ENCODE measurements around the gene LAYN.

LAYN gene

GRCh38 chr11:111598559-111598958 is 58.0 kb downstream of the LAYN start:
- DNase-seq = peak; percentile 84

- no peak for DNase-seq
These were observed 61.1 kb downstream of the LAYN start for GRCh38 chr11:111601636-111601978.

- peak; percentile 99 for DNase-seq
These were observed 61.7 kb downstream of the LAYN start, which contains the start of gene SIK2 for GRCh38 chr11:111601979-111602864. SIK2 (plus strand) TSS chr11:111602449; CDS start chr11:111602564, 115 bp downstream.

GRCh38 chr11:111602865-111603610 is 62.5 kb downstream of the LAYN start:
- peak; percentile 73 for DNase-seq

GRCh38 chr11:111603611-111604130 is 63.2 kb downstream of the LAYN start:
- DNase-seq = no peak

- no peak for DNase-seq
These were observed 64.0 kb downstream of the LAYN start for GRCh38 chr11:111604392-111605009.

- DNase-seq = no peak
These were observed 65.2 kb downstream of the LAYN start for GRCh38 chr11:111605681-111606080.

GRCh38 chr11:111606986-111607385 is 66.5 kb downstream of the LAYN start:
- DNase-seq = no peak

- DNase-seq = no peak
These were observed 67.2 kb downstream of the LAYN start for GRCh38 chr11:111607751-111608150.

Measured in right hindlimb (tissue), 1 donor.